Osteocyte (in vitro differentiated cells): ENCODE data around the gene DDX24. TPM values are rescaled to one million over a fixed set of nuclear protein-coding genes. Genes with fewer than 3 reads are reported as not detected.

Experiments
- DNase-seq: peaks from one replicate; pipeline ENCODE4 v3.0.0; 2021; ENCODE audit warnings: mixed read lengths; ENCODE audit not compliant: unreplicated experiment; ENCODE audit errors: extremely low spot score
- H3K27ac Mint-ChIP-seq: one replicate; pipeline ENCODE4 v1.8.0; 2021; ENCODE audit warnings: mild to moderate bottlenecking, mixed read lengths; ENCODE audit not compliant: unreplicated experiment
- H3K27me3 Mint-ChIP-seq: one replicate; pipeline ENCODE4 v1.8.0; 2021; ENCODE audit warnings: mixed read lengths; ENCODE audit not compliant: unreplicated experiment
- H3K36me3 Mint-ChIP-seq: one replicate; pipeline ENCODE4 v1.8.0; 2021; ENCODE audit warnings: mixed read lengths; ENCODE audit not compliant: unreplicated experiment
- H3K4me1 Mint-ChIP-seq: one replicate; pipeline ENCODE4 v1.8.0; 2021; ENCODE audit warnings: mixed read lengths; ENCODE audit not compliant: unreplicated experiment
- H3K4me3 Mint-ChIP-seq: one replicate; pipeline ENCODE4 v1.8.0; 2021; ENCODE audit warnings: mild to moderate bottlenecking, moderate library complexity, mixed read lengths; ENCODE audit not compliant: unreplicated experiment
- H3K9me3 Mint-ChIP-seq: one replicate; pipeline ENCODE4 v1.8.0; 2021; ENCODE audit warnings: mixed read lengths; ENCODE audit not compliant: unreplicated experiment
- CTCF ChIP-seq: fragments of 200-600 bp; sonication (generic); IDR thresholded peaks from 2 replicates; pipeline ENCODE4 v1.5.0; 2021; ENCODE audit warnings: antibody characterized with exemption, mild to moderate bottlenecking, moderate library complexity
- total RNA-seq: library from RNA; stranded (reverse); gene quantifications from 2 replicates; pipeline ENCODE4 v1.2.1, GENCODE V29; 2021

Gene DDX24
- total RNA-seq, 1 donor from 2014 or later: 167 TPM

GRCh38 chr14:94031883-94032279 lies 49.1 kb downstream of the DDX24 start:
- no peak for TF ChIP-seq CTCF
- Mint-ChIP-seq H3K4me1 (no peaks in the 10 kb centered on the region), H3K27ac (no peak overlapping the region), H3K36me3 (no peaks in the 10 kb centered on the region), H3K4me3 (no peak overlapping the region), H3K27me3 (no peaks in the 10 kb centered on the region), H3K9me3 (no peaks in the 10 kb centered on the region)
- DNase-seq: no peak

- no peaks in the 10 kb centered on the region for H3K36me3 Mint-ChIP-seq
- H3K27ac Mint-ChIP-seq: no peak overlapping the region
- no peak overlapping the region for H3K4me3 Mint-ChIP-seq
- no peaks in the 10 kb centered on the region for H3K4me1 Mint-ChIP-seq
- DNase-seq: no peak
- H3K27me3 Mint-ChIP-seq: no peaks in the 10 kb centered on the region
- H3K9me3 Mint-ChIP-seq: no peaks in the 10 kb centered on the region
- no peak for TF ChIP-seq CTCF
Measured at GRCh38 chr14:94031161-94031882, 49.7 kb downstream of the DDX24 start.

GRCh38 chr14:94030571-94030970 lies 50.4 kb downstream of the DDX24 start:
- DNase-seq: no peak
- H3K4me1 Mint-ChIP-seq: peaks cover 3% of the 10 kb centered on the region
- no peak for TF ChIP-seq CTCF
- no peak overlapping the region for H3K4me3 Mint-ChIP-seq
- H3K27ac Mint-ChIP-seq: no peak overlapping the region
- H3K27me3 Mint-ChIP-seq: no peaks in the 10 kb centered on the region
- H3K9me3 Mint-ChIP-seq: no peaks in the 10 kb centered on the region
- H3K36me3 Mint-ChIP-seq: no peaks in the 10 kb centered on the region

GRCh38 chr14:94029671-94030203 lies 51.3 kb downstream of the DDX24 start:
- H3K27ac Mint-ChIP-seq: no peak overlapping the region
- no peak for TF ChIP-seq CTCF
- H3K9me3 Mint-ChIP-seq: no peaks in the 10 kb centered on the region
- DNase-seq: no peak
- no peaks in the 10 kb centered on the region for H3K36me3 Mint-ChIP-seq
- no peaks in the 10 kb centered on the region for H3K27me3 Mint-ChIP-seq
- peaks cover 3% of the 10 kb centered on the region for H3K4me1 Mint-ChIP-seq
- no peak overlapping the region for H3K4me3 Mint-ChIP-seq

GRCh38 chr14:94029265-94029664 lies 51.7 kb downstream of the DDX24 start:
- no peak for TF ChIP-seq CTCF
- Mint-ChIP-seq H3K9me3 (no peaks in the 10 kb centered on the region), H3K4me3 (no peak overlapping the region), H3K36me3 (no peaks in the 10 kb centered on the region), H3K27ac (no peak overlapping the region), H3K4me1 (peaks cover 3% of the 10 kb centered on the region), H3K27me3 (no peaks in the 10 kb centered on the region)
- DNase-seq: no peak
